Measurements from ENCODE around the gene GNAL. TPM values are rescaled to one million over a fixed set of nuclear protein-coding genes. Genes with fewer than 3 reads are reported as not detected.
A peak's percentile ranks its signal among the peaks of the same experiment; 100 is the strongest.
"Not testable (repeated sequence)": the region's sequence is repeated elsewhere in the genome, so short reads cannot be mapped to it uniquely, and the experiment has no call there.

GNAL gene
- total RNA-seq, 1 donor from 2014 or later = 5.6 TPM

DNA sequence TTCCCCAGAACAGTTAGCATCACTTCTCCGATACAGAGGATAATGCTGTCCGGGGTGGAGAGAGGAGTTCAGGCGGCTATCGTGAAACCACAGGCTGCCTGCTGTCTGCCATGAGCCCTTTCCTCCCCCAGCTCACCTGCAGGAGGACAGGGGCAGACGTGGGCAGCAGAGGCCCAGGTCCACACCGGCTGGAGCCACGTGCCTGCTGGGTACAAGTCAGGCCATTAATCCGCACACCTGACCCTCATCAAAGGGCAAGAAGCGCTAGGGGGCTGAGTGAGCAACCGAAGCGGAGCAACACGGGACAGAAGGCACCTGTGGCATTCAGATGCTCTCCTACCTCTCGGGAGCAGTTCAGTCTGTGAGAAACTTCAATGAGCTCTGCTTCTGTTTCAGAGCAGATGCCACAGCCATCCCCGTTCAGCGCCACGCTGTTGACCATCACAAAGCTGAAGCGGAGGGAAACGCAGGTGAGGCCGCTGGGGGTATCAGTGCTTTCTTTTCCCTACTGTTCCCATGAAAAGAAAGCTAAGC lies 197.6 kb downstream of the GNAL start:
- peaks cover 17% of the 10 kb centered on the region for H3K4me1 ChIP-seq
- DNase-seq = no peak
- H3K36me3 ChIP-seq = peaks cover 76% of the 10 kb centered on the region
- TF ChIP-seq, protein P1, sequence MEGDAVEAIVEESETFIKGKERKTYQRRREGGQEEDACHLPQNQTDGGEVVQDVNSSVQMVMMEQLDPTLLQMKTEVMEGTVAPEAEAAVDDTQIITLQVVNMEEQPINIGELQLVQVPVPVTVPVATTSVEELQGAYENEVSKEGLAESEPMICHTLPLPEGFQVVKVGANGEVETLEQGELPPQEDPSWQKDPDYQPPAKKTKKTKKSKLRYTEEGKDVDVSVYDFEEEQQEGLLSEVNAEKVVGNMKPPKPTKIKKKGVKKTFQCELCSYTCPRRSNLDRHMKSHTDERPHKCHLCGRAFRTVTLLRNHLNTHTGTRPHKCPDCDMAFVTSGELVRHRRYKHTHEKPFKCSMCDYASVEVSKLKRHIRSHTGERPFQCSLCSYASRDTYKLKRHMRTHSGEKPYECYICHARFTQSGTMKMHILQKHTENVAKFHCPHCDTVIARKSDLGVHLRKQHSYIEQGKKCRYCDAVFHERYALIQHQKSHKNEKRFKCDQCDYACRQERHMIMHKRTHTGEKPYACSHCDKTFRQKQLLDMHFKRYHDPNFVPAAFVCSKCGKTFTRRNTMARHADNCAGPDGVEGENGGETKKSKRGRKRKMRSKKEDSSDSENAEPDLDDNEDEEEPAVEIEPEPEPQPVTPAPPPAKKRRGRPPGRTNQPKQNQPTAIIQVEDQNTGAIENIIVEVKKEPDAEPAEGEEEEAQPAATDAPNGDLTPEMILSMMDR (IDR thresholded peaks at IDR 0.05) = no peak
- no peaks in the 10 kb centered on the region for H3K9me3 ChIP-seq
- ATAC-seq = no peak
- no peaks in the 10 kb centered on the region for H3K27me3 ChIP-seq (ENCODE audit: low read depth)
- intact Hi-C loops (cut with DNase I) = no loop called here
- H3K27ac ChIP-seq = no peak overlapping the region
- no peak overlapping the region for H3K4me3 ChIP-seq

DNA sequence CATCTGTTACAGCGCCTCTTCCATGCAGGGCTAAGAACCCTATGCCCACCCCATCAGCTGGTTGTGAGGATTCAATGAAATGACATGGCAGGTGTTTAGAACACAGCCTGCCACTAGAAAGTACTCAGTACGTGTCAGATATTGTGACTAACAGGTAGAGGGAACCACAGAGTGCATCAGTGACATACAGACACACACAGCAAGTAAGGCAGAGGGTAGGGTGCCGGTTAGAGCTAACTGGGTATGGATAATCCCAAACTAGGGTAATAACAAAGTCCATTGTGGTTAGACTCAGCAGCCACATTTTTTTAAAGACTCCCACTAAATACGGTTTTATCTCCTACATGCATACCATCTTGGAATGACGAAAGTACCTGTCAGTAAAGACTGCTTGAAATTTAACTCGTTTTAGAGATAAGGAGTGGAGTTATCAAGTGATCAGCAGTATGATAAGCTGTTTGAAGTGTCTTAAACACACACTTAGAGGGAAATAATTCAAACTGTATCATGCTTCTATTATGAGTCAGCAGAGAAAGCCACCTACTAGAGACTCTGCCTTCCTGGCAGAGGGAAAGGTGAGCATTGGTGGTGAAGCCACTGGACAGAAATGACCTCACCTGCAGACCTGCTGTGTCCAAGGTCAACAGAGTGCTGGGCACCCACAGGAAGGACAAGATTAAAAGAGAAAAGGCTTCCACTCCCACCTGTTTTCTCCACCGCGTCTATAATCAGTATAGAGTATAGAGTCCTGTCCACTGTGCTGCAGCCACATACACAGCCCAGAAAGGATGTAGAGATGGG lies 198.5 kb downstream of the GNAL start:
- peak; percentile 89 to 94 for ATAC-seq
- no peak for DNase-seq
- no peaks in the 10 kb centered on the region for H3K9me3 ChIP-seq

DNA sequence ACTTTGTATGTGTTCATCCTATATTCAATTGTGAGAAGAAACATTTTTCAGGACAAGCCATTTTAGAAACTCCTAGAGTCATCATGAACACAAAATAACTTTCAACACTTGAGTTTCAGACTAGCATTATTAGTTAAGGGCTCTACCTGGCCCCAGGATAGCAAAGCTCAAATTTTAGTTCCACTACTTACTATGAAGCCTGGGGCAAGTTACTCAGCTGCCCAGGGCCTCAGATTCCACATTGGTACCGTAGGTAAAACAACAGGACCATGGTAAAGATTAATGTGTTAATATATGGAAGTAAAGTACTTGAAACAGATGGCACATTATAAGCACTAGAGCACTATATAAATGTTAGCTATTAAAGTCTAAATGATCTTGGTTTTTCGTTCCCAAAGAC lies 199.7 kb downstream of the GNAL start:
- Histone ChIP-seq H3K27me3 (ENCODE audit: low read depth) (no peaks in the 10 kb centered on the region), H3K36me3 (peaks cover 78% of the 10 kb centered on the region), H3K27ac (no peak overlapping the region), H3K9me3 (no peaks in the 10 kb centered on the region), H3K4me3 (no peak overlapping the region), H3K4me1 (peaks cover 2% of the 10 kb centered on the region)
- TF ChIP-seq, protein P1 (IDR thresholded peaks at IDR 0.05) = no peak
- DNase-seq (no peak), ATAC-seq (no peak)
- intact Hi-C loops (cut with DNase I) = no loop called here

More for the DNA sequence above, 198.5 kb downstream of the GNAL start:
- peaks cover 14% of the 10 kb centered on the region for H3K4me1 ChIP-seq
- intact Hi-C loops (cut with DNase I) = no loop called here
- H3K27ac ChIP-seq = no peak overlapping the region
- H3K4me3 ChIP-seq = no peak overlapping the region
- no peaks in the 10 kb centered on the region for H3K27me3 ChIP-seq (ENCODE audit: low read depth)
- TF ChIP-seq, protein P1 (IDR thresholded peaks at IDR 0.05) = no peak
- peaks cover 78% of the 10 kb centered on the region for H3K36me3 ChIP-seq

- no peak for ATAC-seq
- intact Hi-C loops (cut with DNase I) = no loop called here
Measured at GRCh38 chr18:11889284-11889683, 200.2 kb downstream of the GNAL start.

GRCh38 chr18:11891737-11892136 lies 202.7 kb downstream of the GNAL start:
- peaks cover 6% of the 10 kb centered on the region for H3K4me1 ChIP-seq
- no peaks in the 10 kb centered on the region for H3K9me3 ChIP-seq
- TF ChIP-seq, protein P1 (IDR thresholded peaks at IDR 0.05) = no peak
- DNase-seq = no peak
- no peaks in the 10 kb centered on the region for H3K27me3 ChIP-seq (ENCODE audit: low read depth)
- H3K36me3 ChIP-seq = peaks cover 75% of the 10 kb centered on the region
- no peak for ATAC-seq
- intact Hi-C loops (cut with DNase I) = no loop called here
- no peak overlapping the region for H3K27ac ChIP-seq
- no peak overlapping the region for H3K4me3 ChIP-seq

More at GRCh38 chr18:11889284-11889683, 200.2 kb downstream of the GNAL start:
- DNase-seq = no peak
- peaks cover 3% of the 10 kb centered on the region for H3K4me1 ChIP-seq
- TF ChIP-seq, protein P1 (IDR thresholded peaks at IDR 0.05) = no peak
- no peak overlapping the region for H3K4me3 ChIP-seq
- no peaks in the 10 kb centered on the region for H3K9me3 ChIP-seq
- peaks cover 73% of the 10 kb centered on the region for H3K36me3 ChIP-seq
- no peak overlapping the region for H3K27ac ChIP-seq
- no peaks in the 10 kb centered on the region for H3K27me3 ChIP-seq (ENCODE audit: low read depth)

DNA sequence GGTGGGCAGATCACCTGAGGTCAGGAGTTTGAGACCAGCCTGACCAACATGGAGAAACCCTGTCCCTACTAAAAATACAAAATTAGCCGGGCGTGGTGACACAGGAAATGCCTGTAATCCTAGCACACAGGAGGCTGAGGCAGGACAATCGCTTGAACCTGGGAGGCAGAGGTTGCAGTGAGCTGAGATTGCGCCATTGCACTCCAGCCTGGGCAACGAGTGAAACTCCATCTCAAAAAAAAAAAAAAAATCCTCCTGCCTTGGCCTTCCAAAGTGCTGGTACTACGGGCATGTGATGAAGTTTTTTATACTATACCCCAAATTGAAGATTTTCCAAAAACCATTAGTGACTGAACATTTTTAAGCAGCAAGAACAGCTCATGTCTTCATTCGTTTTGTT lies 203.4 kb downstream of the GNAL start:
- H3K4me1 ChIP-seq; H3K27ac ChIP-seq; intact Hi-C loops (cut with DNase I); H3K4me3 ChIP-seq; H3K27me3 ChIP-seq (ENCODE audit: low read depth); DNase-seq; H3K9me3 ChIP-seq; ATAC-seq: not testable (repeated sequence)
- H3K36me3 ChIP-seq = peaks cover 73% of the 10 kb centered on the region

Data from lower lobe of right lung (tissue), 2 donors.